Measurements from ENCODE around the gene PTPDC1.
A peak's percentile ranks its signal among the peaks of the same experiment; 100 is the strongest.
"Not testable (repeated sequence)": the region's sequence is repeated elsewhere in the genome, so short reads cannot be mapped to it uniquely, and the experiment has no call there.

Gene PTPDC1

GRCh38 chr9:94094219-94095145, 10.2 kb downstream of the PTPDC1 start:
- DNase-seq, result not testable (repeated sequence)

GRCh38 chr9:94096819-94097577, 12.7 kb downstream of the PTPDC1 start:
- peak in 1 of 51 donors; percentile 47 for DNase-seq

- DNase-seq, result peak in 1 of 51 donors; percentile 18
These were observed 13.6 kb downstream of the PTPDC1 start for GRCh38 chr9:94097788-94098414.

GRCh38 chr9:94100152-94100879, 16.1 kb downstream of the PTPDC1 start:
- no peak for DNase-seq

- no peak for DNase-seq
These were observed 17.0 kb downstream of the PTPDC1 start for GRCh38 chr9:94101162-94101853.

GRCh38 chr9:94108584-94108983, 24.3 kb downstream of the PTPDC1 start:
- peak in 22 of 51 donors; percentile 4 to 50 (median 19) for DNase-seq

- DNase-seq, result peak in 1 of 51 donors; percentile 28
These were observed 26.6 kb downstream of the PTPDC1 start for GRCh38 chr9:94110821-94111252.

- DNase-seq, result peak in 1 of 51 donors; percentile 51
These were observed 27.2 kb downstream of the PTPDC1 start for GRCh38 chr9:94111446-94111845.

- DNase-seq, result no peak
These were observed 28.6 kb downstream of the PTPDC1 start for GRCh38 chr9:94112716-94113465.

GRCh38 chr9:94120088-94120487, 35.8 kb downstream of the PTPDC1 start:
- DNase-seq, result not testable (repeated sequence)

- no peak for DNase-seq
These were observed 36.7 kb downstream of the PTPDC1 start for GRCh38 chr9:94120854-94121376.

- DNase-seq, result no peak
These were observed 42.6 kb downstream of the PTPDC1 start for GRCh38 chr9:94126844-94127243.

GRCh38 chr9:94127806-94128205, 43.5 kb downstream of the PTPDC1 start:
- DNase-seq, result no peak

GRCh38 chr9:94128580-94128979, 44.3 kb downstream of the PTPDC1 start:
- DNase-seq, result no peak

- no peak for DNase-seq
These were observed 50.4 kb downstream of the PTPDC1 start for GRCh38 chr9:94134629-94135028.

- DNase-seq, result no peak
These were observed 51.0 kb downstream of the PTPDC1 start for GRCh38 chr9:94135222-94135621.

- peak in 7 of 51 donors; percentile 4 to 25 (median 19) for DNase-seq
These were observed 55.6 kb downstream of the PTPDC1 start for GRCh38 chr9:94139672-94140417.

GRCh38 chr9:94140418-94140780, 56.1 kb downstream of the PTPDC1 start:
- no peak for DNase-seq

Measured in hypothalamus (tissue), 51 donors.